ENCODE measurements around the gene PCK2.

- TF ChIP-seq CTCF (IDR thresholded peaks at IDR 0.05) (no peak), POLR2A (IDR thresholded peaks at IDR 0.05) (no peak)
Measured at GRCh38 chr14:24058951-24059475, 35.1 kb upstream of the PCK2 start.
